Activated CD4-positive, alpha-beta T cell treated with anti-CD3 and anti-CD28 coated beads for 24 hours (primary cell): Measurements from ENCODE around the gene NAA40.
"Not testable (repeated sequence)": the region's sequence is repeated elsewhere in the genome, so short reads cannot be mapped to it uniquely, and the experiment has no call there.

ENCODE experiments used
- DNase-seq, 2 donors: peaks; one replicate each; pipeline ENCODE4 v3.0.0-alpha.2; 2020; ENCODE audit warnings: low read depth in 2 of 2

Gene NAA40

DNA sequence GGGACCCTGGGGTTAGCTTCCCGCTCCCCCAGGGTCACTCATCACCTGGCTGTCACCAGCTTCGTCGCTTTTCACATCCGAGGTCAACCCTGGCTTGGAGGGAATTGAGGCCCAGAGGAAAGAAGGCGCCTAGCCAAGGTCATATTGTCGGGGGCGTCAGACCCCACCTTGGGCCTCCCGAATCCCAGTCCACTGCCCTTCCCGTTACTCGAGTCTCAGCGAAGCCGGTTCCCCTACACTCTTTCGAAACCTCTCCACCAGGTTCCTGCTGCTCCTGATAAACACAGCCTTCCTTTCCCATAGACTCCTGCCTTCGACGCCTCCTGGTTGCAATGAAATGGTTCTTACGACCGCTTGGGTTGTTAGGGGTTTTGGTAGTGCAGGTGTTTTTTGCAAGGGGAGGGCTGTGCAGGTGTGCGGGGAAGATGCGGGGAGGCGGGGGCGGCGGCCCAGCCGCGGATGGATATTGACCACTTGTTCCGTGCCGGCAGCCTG lies 642 bp downstream of the NAA40 start:
- DNase-seq = no peak

DNA sequence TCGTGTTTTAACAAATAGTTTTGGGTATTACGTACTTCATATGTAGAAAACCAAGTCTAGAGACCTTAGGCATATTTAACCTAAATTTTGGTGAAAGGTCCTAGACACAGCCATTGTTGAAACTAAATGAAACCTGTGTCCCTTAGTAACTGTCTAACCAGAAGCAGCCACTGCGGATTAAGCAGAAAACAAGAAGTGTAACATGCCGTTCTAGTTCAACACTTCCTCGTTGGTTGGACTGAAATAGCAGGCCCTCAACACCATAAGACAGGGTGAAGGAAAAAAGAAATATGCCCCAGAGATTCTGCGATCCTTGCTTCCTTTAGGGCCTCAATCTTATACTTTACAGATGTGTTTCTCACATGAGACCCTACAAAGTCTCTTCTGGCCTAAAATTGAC lies 2.0 kb downstream of the NAA40 start:
- DNase-seq = no peak

DNA sequence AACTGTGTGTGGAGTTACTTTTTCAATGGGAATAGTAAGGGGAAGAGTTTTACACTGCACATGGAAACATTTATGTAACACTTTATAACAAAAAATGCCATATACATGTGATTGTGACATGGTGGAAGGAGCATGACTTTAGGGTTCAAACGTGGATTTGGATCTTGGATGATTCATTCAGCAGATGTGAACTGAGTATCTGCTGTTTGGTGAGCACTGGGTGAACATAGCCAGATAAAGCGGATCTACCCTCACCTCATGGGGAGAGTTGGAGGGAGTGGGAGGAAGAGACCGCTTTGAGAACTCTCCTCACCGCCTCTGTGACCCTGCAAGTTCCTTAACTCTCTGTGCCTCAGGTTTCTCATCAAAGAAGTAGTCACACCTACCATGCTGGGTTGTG lies 3.1 kb downstream of the NAA40 start:
- DNase-seq = no peak

DNA sequence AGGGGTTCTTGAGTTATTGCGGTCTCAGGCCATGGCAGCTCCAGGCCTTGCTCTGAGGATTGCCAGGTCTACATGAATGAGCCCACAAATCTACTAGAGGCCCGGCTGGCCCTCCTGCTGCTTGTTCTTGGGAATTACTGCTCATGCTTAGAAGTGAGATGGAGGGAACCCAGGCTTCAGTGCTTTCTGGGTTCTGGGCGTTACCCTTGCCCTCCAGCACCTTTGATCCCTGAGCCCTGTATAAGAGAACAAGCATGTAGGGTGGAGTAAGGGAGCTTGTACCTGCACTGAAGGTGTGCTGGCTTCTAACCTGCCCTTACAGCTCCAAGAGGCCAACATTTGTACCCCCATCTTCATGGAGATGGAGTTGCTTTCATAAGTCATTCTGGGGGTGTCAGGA lies 4.0 kb downstream of the NAA40 start:
- DNase-seq = no peak

DNA sequence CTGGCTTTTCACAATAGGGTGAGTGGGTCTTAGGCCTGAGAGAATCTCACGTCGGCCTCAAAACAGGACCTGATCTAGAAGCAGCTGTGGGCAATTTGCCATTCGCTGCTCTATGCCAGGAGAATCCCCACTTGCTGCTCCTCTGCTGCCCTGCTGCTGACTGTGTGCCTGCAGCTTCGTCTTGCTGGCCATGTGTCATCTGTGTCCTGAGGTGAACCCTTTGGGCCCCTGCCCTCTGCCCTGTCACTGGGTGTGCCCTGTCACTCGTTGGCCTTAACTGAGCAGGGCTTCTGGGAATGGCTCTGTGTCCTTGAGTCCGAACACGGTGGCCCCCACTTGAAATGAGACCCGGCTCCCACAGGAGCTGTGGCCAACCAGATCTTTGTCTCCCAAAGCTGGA lies 6.2 kb downstream of the NAA40 start:
- DNase-seq = no peak

DNA sequence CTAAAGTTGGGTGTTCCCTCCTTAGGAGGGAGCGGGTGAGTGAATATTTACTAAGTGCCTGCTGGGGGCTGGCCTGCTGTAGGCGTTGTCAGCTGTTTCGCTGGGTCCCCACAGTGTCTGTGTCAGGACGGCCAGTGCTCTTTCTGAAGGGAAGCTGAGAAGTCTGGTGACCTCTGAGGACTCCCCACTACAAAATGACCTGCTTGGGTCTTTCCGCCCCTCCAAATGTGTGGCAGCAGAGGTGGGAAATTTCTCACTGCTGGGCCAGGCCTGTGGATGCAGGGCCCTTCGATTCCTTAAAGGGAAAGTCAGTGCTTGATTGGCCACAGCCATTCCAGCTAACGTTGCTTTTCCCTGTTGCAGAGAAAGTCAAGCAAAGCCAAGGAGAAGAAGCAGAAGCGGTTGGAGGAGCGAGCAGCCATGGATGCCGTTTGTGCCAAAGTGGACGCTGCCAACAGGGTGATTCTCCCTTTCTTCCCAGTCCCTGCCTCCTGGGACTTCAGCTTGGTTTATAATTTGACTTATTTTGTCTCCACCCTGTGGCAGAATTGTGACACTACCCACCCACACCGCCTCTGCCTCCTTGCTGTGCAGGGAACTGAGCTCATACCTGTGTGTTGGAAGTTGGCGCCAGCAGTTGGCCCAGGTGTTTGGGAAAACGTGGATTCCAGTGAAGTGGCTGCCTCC lies 6.8 kb downstream of the NAA40 start:
- DNase-seq = peak; percentile 13 to 43

DNA sequence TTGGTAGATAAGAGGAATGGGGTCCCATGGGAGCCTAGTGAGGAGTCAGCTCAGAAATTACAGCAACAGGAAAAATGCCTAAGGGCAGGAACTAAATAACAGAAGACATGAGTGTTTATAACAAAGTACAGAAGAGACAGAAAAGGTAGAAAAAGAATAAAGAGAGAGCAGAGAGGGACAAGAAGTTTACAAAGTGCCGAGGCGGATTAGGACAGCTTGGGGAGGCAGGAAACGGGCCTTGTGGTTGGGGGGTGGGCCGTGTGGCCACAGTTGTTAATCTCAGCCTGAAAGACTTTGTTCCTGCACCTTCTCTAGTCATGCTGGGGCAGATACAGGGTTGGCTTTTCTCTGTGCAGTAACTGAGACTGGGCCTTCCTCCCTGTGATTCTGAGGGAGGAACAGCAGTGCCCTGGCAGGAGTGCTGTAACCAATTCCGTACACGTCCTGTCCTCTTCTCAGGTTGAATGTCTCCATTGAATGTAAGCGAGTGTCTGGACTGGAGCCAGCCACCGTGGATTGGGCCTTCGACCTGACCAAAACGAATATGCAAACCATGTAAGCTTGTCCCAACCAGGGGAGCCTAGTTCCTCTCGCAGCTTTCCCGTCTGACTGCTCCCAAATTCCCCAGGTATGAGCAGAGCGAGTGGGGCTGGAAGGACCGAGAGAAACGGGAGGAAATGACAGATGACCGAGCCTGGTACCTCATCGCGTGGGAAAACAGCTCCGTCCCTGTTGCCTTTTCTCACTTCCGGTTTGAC lies 13.2 kb downstream of the NAA40 start:
- no peak for DNase-seq

DNA sequence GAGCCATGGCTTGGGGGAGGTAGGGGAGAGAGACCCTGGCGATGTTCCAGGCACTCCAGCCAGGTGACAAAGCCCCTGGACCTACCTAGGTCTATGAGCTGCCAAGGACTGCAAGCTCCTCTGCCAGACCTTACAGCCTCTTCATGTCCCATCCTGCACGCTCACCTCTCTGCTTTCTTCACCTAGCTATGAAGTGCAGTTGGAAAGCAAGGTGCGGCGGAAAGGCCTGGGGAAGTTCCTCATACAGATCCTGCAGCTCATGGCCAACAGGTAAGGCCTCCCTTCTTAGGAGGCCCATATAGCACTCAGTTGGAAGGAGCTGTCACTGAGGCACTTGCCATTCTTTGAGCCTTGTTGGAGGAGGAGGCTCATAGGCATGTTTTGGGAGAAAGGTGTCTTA lies 13.8 kb downstream of the NAA40 start:
- DNase-seq = no peak

DNA sequence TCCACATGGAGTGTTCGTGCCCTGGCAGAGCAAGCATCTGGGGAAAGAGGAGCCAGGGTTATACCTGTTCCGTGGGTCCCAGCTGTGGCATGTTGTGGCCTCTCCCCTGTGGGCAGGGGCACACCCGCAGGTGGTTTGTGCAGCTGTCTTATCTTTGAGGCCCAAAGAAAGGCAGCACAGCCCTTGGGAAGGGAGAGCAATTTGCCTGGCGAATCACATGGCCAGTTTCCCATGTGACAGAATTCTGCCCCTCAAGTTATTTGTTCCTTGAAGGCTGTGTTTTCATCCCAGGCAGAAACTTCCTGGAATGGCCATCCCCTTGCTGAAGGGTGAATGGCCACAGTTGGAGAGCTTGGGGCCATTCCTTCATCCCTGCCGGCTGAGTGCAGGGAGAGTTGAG lies 19.2 kb downstream of the NAA40 start:
- no peak for DNase-seq

DNA sequence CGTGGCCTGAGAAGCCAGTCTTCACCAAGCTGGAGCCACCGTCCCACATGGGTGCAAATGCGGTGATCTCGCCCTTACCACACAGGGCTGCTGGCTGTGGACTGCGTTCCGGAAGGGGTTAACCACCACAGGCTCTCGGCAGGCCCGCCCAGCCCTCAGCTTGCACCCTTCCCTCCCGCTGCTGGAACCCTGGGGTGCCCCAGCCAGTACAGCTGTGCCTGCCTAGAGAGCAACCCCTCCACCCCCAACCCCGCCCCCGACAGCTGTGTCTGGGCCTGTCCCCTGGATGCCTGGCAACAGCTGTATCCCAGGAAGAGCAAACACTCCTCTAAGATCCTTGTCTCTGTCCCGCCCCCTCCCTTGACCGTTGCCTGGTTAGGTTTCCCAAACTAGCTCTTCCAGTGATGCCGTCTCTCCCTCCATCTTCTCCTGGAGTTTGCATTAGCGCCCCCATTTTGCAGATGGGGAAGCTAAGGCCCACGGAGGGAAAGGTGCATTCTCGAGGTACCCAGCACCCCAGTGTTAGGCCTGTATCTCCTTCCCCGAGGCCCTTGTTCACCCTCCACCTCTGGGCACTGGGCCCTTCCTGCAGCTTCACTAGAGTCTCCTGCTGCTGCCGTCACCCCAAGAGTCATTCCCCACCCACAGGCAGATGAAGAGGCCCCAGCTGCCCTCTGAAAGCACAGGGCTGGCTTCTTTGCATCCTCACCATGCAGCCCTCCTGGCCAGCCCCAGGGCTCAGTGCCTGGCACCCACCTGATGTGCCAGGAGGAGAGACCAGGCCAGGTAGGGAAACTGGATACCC lies 23.0 kb downstream of the NAA40 start:
- no peak for DNase-seq

DNA sequence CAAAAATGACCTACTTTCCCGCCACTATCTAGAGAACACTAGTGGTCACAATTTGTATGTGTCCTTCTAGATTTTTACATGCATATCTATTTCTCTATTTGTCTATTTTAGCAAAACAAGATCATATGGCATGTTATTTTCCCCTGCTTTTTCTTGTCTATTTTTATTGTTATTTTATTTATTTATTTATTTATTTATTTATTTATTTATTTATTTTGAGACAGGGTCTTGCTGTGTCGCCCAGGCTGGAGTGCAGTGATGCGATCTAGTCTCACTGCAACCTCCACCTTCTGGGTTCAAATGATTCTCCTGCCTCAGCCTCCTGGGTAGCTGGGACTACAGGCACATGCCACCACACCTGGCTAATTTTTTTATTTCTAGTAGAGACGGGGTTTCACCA lies 25.1 kb downstream of the NAA40 start:
- DNase-seq = not testable (repeated sequence)

DNA sequence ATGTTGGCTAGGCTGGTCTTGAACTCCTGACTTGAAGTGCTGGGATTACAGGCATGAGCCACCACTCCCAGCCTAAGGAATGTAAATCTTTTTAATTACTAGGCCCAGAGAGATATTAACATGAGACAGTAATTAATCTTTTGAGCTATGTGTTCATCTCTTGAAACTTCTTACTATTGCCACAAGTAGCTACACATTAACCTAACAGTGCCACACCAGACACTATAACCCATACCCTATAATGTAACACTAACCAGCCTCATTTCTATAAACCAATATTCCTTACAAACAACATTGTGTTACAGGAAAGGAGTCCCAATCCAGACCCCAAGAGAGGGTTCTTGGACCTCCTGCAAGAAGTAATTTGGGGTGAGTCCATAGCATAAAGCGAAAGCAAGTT lies 27.6 kb downstream of the NAA40 start:
- DNase-seq = no peak

DNA sequence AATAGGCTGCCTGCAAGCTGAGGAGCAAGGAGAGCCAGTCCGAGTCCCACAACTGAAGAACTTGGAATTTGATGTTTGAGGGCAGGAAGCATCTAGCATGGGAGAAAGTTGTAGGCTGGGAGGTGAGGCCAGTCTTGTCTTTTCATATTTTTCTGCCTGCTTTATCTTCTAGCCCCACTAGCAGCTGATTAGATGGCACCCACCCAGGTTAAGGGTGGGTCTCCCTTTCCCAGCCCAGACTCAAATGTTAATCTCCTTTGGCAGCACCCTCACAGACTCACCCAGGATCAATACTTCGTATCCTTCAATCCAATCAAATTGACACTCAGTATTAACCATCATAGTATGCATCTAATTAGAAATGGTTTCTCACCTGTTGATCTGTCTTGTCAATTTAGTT lies 30.7 kb downstream of the NAA40 start:
- no peak for DNase-seq

DNA sequence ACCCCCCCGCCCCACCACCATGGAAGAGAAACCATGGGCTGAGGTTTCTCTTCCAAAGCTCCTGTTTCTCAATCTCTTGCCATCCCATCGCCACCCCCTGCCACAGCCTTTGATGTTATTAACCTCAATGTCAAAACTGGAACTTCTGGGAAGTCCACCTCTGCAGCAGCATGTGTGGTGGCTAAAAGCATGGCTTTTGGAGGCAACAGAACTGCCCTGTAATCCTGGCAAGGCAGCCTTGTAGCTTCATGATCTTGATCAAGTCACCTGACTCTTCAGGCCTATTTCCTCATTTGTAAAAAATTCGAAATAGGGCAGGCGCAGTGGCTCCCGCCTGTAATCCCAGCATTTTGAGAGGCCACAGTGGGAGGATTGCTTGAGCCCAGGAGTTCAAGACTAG lies 32.1 kb downstream of the NAA40 start:
- DNase-seq = no peak

DNA sequence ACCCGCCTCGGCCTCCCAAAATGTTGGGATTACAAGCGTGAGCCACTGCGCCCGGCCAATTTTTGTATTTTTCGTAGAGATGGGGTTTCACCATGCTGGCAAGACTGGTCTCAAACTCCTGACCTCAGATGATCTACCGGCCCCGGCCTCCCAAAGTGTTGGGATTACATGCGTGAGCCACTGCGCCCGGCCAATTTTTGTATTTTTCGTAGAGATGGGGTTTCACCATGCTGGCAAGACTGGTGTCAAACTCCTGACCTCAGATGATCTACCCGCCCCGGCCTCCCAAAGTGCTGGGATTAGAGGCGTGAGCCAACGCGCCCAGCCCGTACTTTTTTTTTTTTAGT lies 35.1 kb downstream of the NAA40 start:
- DNase-seq = not testable (repeated sequence)

DNA sequence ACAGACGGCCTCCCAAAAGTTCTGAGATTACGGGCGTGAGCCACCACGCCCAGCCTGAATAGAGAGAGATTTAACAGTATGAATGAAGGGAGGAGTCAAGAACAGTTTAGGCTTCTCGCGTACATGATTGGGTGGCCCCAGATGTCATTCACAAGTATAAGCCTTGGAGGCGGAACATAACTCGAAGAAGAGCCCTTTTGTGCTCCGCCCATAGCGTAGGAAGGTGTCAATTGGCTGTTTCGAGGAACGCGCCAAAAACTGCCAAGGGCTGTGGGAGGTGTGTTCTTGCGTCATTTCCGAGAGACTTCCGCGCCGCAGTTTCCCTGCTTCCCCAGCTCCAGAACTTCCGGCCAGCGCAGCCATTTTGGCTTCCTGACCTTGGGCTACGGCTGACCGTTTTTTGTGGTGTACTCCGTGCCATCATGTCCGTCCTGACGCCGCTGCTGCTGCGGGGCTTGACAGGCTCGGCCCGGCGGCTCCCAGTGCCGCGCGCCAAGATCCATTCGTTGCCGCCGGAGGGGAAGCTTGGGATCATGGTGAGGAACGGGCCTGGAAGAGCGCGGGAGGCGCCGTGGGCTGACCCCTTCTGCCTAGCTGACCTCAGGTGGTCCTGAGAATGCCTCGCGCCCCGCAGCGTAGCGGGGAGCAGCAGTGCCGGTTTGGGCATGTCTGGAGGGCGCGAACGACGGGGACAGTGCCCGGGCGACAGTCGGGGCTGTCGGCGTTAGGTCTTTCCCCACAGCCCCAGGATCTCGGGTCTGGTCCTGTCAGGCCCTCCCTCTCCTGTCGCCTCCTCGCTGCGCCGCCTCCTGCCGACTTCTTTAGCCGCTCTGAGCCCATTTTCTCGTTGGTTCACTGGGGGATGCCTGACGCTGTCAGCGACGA lies 35.7 kb downstream of the NAA40 start, which contains the start of gene COX8A:
TSS of gene COX8A (plus strand) at position 362 of the 885 bp plus-strand sequence. CDS start at position 423, 61 bp downstream.
- DNase-seq = peak; percentile 88 to 90

DNA sequence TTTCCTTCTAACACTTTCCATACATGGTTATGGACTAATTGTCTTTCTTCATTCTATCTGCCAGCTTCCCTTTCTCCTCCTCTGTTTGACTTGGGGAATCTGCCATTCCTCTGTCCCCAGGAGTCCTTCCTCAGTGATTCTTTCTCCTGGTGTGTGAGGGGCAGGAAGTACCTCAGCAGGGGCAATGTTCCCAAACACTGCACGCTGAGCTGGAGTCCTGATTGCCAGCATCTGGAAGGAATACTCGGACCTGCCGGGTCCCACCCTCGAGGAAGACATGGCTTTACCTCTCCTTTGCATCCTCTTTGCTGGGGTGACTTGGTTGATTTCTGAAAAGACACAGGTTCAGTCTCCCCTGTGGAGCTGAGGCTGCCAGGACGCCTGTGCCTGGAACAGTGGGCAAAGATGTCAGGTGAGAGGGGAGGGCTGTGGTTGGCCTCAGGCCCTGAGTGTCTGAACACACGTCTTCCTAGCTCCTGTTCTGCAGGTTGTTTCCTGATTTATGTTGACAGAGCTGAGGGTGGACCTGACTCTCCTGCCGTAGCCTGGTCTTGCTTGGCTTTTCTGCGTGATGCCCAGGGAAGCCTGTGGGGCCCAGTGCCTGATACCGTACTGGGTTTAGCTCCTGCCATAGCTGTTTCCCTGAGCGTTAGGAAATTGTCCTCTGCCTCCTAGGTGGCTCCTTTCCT lies 39.9 kb downstream of the NAA40 start:
- no peak for DNase-seq

DNA sequence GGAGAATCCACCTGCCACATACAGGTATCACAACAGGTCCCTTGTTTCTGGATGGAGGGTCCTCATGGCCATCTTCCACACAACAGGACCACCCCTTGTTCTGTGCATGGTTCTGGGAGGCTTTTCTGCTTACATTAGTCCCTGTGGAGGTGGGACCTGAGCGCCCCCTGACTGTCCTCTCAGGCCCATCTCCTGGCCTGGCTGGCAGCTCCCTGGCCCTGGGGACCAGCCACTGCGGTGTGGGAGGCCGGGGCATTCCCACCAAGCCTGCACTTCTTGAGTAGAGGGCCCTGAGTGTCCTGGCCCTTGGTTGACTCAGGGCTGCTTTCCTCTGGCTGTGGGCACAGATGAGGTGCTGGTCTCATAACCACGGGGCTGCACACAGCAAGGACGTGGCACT lies 40.6 kb downstream of the NAA40 start:
- no peak for DNase-seq

DNA sequence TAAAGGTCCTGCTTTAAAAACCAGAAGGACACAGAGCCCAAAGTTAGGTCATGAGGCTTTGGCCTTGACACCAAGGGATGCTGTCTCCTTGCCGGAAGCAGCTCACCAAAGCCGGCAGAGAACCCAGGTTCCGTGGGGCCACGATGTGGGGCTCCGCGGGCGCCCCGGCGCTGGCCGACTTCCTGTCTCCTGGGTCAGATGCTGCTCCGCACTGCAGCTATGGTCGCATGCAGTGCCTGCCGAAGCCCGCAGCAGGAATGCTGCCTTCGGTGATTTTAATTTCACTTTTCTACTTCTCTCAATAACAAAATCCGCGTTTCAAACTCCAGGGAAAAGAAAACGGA lies 47.0 kb downstream of the NAA40 start:
- DNase-seq = peak; percentile 22 to 59

DNA sequence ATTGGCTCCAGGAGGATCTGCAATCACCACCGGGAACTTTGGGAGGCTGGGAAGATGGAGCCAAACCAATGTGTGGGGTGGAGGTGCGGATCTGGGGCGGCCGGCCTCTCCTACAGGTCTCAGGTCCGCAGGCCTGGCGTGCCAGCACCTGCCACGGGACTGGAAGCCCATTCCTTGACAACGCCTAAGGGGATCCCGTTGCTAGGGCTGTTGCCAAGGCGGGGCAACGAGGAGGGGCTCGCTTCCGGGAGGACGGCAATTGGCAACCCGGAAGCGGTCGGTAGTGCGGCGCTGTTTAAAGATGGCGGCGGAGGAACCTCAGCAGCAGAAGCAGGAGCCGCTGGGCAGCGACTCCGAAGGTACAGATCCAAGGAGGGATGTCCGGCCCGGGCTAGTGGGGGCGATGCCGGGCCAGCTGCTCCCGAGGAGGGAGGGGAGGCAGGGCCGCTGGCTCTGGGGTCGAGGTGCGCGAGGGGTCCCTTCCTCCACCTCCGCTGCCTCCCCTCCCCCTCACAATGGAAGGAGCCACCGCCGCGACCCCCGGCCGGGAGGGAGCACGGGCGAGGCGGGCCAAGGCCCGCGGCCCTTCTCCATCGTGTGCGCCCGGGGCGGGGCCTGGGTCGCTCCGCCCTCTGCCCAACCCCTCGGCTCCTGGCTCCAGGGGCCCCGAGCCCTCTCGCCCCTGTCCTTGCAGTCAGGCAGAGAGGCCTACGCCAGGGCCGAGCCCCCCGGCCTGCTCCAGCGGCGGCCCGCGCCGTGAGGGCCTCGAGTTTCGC lies 47.5 kb downstream of the NAA40 start, which contains the start of gene OTUB1:
TSS of gene OTUB1 (plus strand) at position 283 of the 776 bp plus-strand sequence. CDS start at position 302, 19 bp downstream.
- peak; percentile 79 to 84 for DNase-seq
